Measurements from ENCODE around the gene SLC35F4.

The SLC35F4 gene

GRCh38 chr14:57610631-57611030, 255.3 kb downstream of the SLC35F4 start:
- DNase-seq = no peak
- no peaks in the 10 kb centered on the region for H3K27me3 ChIP-seq (replicated peaks; ENCODE audit: insufficient read depth, low read length)
- H3K9ac ChIP-seq (ENCODE audit: low read length) = no peak overlapping the region
- no peaks in the 10 kb centered on the region for H3K9me2 ChIP-seq (replicated peaks; ENCODE audit: insufficient read depth, low read length)
- no peak overlapping the region for H3K4me3 ChIP-seq (ENCODE audit: low read length)
- no peak overlapping the region for H3K27ac ChIP-seq (ENCODE audit: low read length)
- TF ChIP-seq EZH2phosphoT487 (IDR thresholded peaks at IDR 0.05; ENCODE audit: low read length) (no peak), EZH2 (optimal IDR thresholded peaks at IDR 0.05; ENCODE audit: low read depth, low read length) (no peak)
- TF ChIP-seq, protein P1, sequence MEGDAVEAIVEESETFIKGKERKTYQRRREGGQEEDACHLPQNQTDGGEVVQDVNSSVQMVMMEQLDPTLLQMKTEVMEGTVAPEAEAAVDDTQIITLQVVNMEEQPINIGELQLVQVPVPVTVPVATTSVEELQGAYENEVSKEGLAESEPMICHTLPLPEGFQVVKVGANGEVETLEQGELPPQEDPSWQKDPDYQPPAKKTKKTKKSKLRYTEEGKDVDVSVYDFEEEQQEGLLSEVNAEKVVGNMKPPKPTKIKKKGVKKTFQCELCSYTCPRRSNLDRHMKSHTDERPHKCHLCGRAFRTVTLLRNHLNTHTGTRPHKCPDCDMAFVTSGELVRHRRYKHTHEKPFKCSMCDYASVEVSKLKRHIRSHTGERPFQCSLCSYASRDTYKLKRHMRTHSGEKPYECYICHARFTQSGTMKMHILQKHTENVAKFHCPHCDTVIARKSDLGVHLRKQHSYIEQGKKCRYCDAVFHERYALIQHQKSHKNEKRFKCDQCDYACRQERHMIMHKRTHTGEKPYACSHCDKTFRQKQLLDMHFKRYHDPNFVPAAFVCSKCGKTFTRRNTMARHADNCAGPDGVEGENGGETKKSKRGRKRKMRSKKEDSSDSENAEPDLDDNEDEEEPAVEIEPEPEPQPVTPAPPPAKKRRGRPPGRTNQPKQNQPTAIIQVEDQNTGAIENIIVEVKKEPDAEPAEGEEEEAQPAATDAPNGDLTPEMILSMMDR (IDR thresholded peaks at IDR 0.05; ENCODE audit: low read length) = no peak
- H3F3A ChIP-seq (ENCODE audit: insufficient read depth, low read length) = no peaks in the 10 kb centered on the region
- H3K9me3 ChIP-seq (replicated peaks; ENCODE audit: insufficient read depth, low read length) = no peaks in the 10 kb centered on the region
- no peak overlapping the region for H3K4me2 ChIP-seq (ENCODE audit: low read depth, low read length)
- no peaks in the 10 kb centered on the region for H3K36me3 ChIP-seq (replicated peaks; ENCODE audit: insufficient read depth, low read length)
- no peaks in the 10 kb centered on the region for H4K20me1 ChIP-seq (ENCODE audit: insufficient read depth, low read length)
- no peaks in the 10 kb centered on the region for H3K79me2 ChIP-seq (ENCODE audit: low read length)
- no peak overlapping the region for H2AFZ ChIP-seq (ENCODE audit: low read length)
- no peaks in the 10 kb centered on the region for H3K4me1 ChIP-seq (ENCODE audit: low read length)

- Histone ChIP-seq H3K27me3 (replicated peaks; ENCODE audit: insufficient read depth, low read length) (no peaks in the 10 kb centered on the region), H2AFZ (ENCODE audit: low read length) (no peak overlapping the region), H4K20me1 (ENCODE audit: insufficient read depth, low read length) (no peaks in the 10 kb centered on the region), H3K4me3 (ENCODE audit: low read length) (no peak overlapping the region), H3F3A (ENCODE audit: insufficient read depth, low read length) (no peaks in the 10 kb centered on the region), H3K9me2 (replicated peaks; ENCODE audit: insufficient read depth, low read length) (no peaks in the 10 kb centered on the region), H3K36me3 (replicated peaks; ENCODE audit: insufficient read depth, low read length) (no peaks in the 10 kb centered on the region), H3K9me3 (replicated peaks; ENCODE audit: insufficient read depth, low read length) (no peaks in the 10 kb centered on the region), H3K4me2 (ENCODE audit: low read depth, low read length) (no peak overlapping the region), H3K27ac (ENCODE audit: low read length) (no peak overlapping the region), H3K4me1 (ENCODE audit: low read length) (no peaks in the 10 kb centered on the region), H3K9ac (ENCODE audit: low read length) (no peak overlapping the region), H3K79me2 (ENCODE audit: low read length) (no peaks in the 10 kb centered on the region)
- DNase-seq = no peak
- no peak for TF ChIP-seq EZH2 (optimal IDR thresholded peaks at IDR 0.05; ENCODE audit: low read depth, low read length)
- no peak for TF ChIP-seq EZH2phosphoT487 (IDR thresholded peaks at IDR 0.05; ENCODE audit: low read length)
- TF ChIP-seq, protein P1 (IDR thresholded peaks at IDR 0.05; ENCODE audit: low read length) = no peak
Measured at GRCh38 chr14:57609192-57610075, 256.5 kb downstream of the SLC35F4 start.

DNA sequence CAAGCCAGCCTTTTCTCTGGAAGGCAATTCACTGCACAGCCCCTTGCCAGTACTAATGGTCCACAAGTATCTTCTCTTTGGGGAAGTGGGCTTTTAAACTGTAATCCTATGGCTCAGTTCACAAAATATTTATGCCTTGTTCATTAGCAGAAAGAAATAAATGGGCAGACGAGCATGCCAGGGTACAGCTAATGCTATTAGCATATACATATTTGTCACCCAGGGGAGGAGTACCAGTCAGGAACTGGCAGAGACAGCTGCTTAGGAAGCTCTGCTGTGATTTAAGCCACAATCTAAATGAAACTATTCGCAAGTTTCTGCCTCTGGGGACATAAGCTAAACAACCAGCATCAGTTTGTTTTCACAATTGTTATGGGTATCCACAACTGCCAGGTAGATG, 258.8 kb downstream of the SLC35F4 start:
- Histone ChIP-seq H3K9ac (ENCODE audit: low read length) (no peak overlapping the region), H2AFZ (ENCODE audit: low read length) (no peak overlapping the region), H4K20me1 (ENCODE audit: insufficient read depth, low read length) (no peaks in the 10 kb centered on the region), H3K4me2 (ENCODE audit: low read depth, low read length) (no peak overlapping the region), H3F3A (ENCODE audit: insufficient read depth, low read length) (no peaks in the 10 kb centered on the region), H3K9me2 (replicated peaks; ENCODE audit: insufficient read depth, low read length) (no peaks in the 10 kb centered on the region), H3K4me1 (ENCODE audit: low read length) (no peaks in the 10 kb centered on the region), H3K27ac (ENCODE audit: low read length) (no peak overlapping the region), H3K4me3 (ENCODE audit: low read length) (no peak overlapping the region), H3K27me3 (replicated peaks; ENCODE audit: insufficient read depth, low read length) (no peaks in the 10 kb centered on the region), H3K79me2 (ENCODE audit: low read length) (no peaks in the 10 kb centered on the region), H3K9me3 (replicated peaks; ENCODE audit: insufficient read depth, low read length) (no peaks in the 10 kb centered on the region), H3K36me3 (replicated peaks; ENCODE audit: insufficient read depth, low read length) (no peaks in the 10 kb centered on the region)
- TF ChIP-seq EZH2 (optimal IDR thresholded peaks at IDR 0.05; ENCODE audit: low read depth, low read length) (no peak), EZH2phosphoT487 (IDR thresholded peaks at IDR 0.05; ENCODE audit: low read length) (no peak)
- TF ChIP-seq, protein P1 (IDR thresholded peaks at IDR 0.05; ENCODE audit: low read length) = no peak
- no peak for DNase-seq

Data from MM.1S (cell line).